Measurements from ENCODE around the gene SMOC1. TPM values are rescaled to one million over a fixed set of nuclear protein-coding genes. Genes with fewer than 3 reads are reported as not detected.

SMOC1 gene
- total and polyA plus RNA-seq, 2 of the 8 experiments (the other 6 are each of a cell fraction or from before 2014, with no cell fraction given), result 1.6 to 2.4 TPM

- TF ChIP-seq SIX5 (IDR thresholded peaks at IDR 0.05; ENCODE audit: low read depth, low read length) (no peak), BACH1 (IDR thresholded peaks at IDR 0.05; ENCODE audit: low read length) (no peak), RFX5 (IDR thresholded peaks at IDR 0.05; ENCODE audit: borderline replicate concordance, low read depth, low read length) (no peak), CBX8 (IDR thresholded peaks at IDR 0.05; ENCODE audit: borderline replicate concordance, low read depth, low read length) (no peak), POLR2AphosphoS5 (IDR thresholded peaks at IDR 0.05; ENCODE audit: low read depth, low read length) (no peak), KDM1A (IDR thresholded peaks at IDR 0.05; ENCODE audit: borderline replicate concordance, low read length) (no peak)
Observed at GRCh38 chr14:69988979-69989378, 109.8 kb downstream of the SMOC1 start (continued).

Measured in H1 (cell line).